IPS-15b (cell line): ENCODE measurements around the gene MID1IP1.

Experiments used
- H3K27me3 ChIP-seq: one replicate; pipeline ENCODE4 v1.6.1; 2013; ENCODE audit warnings: low read length; ENCODE audit not compliant: control insufficient read depth, insufficient read depth
- H3K36me3 ChIP-seq: one replicate; pipeline ENCODE4 v1.6.1; 2013; ENCODE audit warnings: low read length; ENCODE audit not compliant: control insufficient read depth, insufficient read depth
- H3K4me1 ChIP-seq: one replicate; pipeline ENCODE4 v1.6.1; 2013; ENCODE audit warnings: mild to moderate bottlenecking, low read length; ENCODE audit not compliant: control insufficient read depth, insufficient read depth
- H3K4me3 ChIP-seq: one replicate; pipeline ENCODE4 v1.5.1; 2013; ENCODE audit warnings: low read depth, low read length
- H3K9ac ChIP-seq: one replicate; pipeline ENCODE4 v1.6.1; 2013; ENCODE audit warnings: low read depth, mild to moderate bottlenecking, low read length
- H3K9me3 ChIP-seq: one replicate; pipeline ENCODE4 v1.6.1; 2013; ENCODE audit warnings: mild to moderate bottlenecking, low read length; ENCODE audit not compliant: control insufficient read depth, insufficient read depth

MID1IP1 gene

GRCh38 chrX:38819709-38820108 is 18.4 kb downstream of the MID1IP1 start:
- Histone ChIP-seq H3K4me3 (no peak overlapping the region), H3K9me3 (peaks cover 3% of the 10 kb centered on the region), H3K27me3 (no peaks in the 10 kb centered on the region), H3K9ac (no peak overlapping the region), H3K36me3 (no peaks in the 10 kb centered on the region), H3K4me1 (no peaks in the 10 kb centered on the region)

GRCh38 chrX:38820751-38821150 is 19.5 kb downstream of the MID1IP1 start:
- no peaks in the 10 kb centered on the region for H3K36me3 ChIP-seq
- H3K9me3 ChIP-seq = peaks cover 3% of the 10 kb centered on the region
- no peaks in the 10 kb centered on the region for H3K27me3 ChIP-seq
- no peak overlapping the region for H3K4me3 ChIP-seq
- no peaks in the 10 kb centered on the region for H3K4me1 ChIP-seq
- H3K9ac ChIP-seq = no peak overlapping the region

- no peak overlapping the region for H3K9ac ChIP-seq
- H3K4me1 ChIP-seq = no peaks in the 10 kb centered on the region
- peaks cover 3% of the 10 kb centered on the region for H3K9me3 ChIP-seq
- H3K4me3 ChIP-seq = no peak overlapping the region
- no peaks in the 10 kb centered on the region for H3K27me3 ChIP-seq
- no peaks in the 10 kb centered on the region for H3K36me3 ChIP-seq
Measured at GRCh38 chrX:38824176-38824575, 22.9 kb downstream of the MID1IP1 start.

GRCh38 chrX:38831949-38832348 is 30.7 kb downstream of the MID1IP1 start:
- Histone ChIP-seq H3K36me3 (no peaks in the 10 kb centered on the region), H3K9me3 (no peaks in the 10 kb centered on the region), H3K4me3 (no peak overlapping the region), H3K27me3 (no peaks in the 10 kb centered on the region), H3K4me1 (no peaks in the 10 kb centered on the region), H3K9ac (no peak overlapping the region)

GRCh38 chrX:38837389-38837788 is 36.1 kb downstream of the MID1IP1 start:
- H3K4me3 ChIP-seq = no peak overlapping the region
- no peaks in the 10 kb centered on the region for H3K27me3 ChIP-seq
- H3K36me3 ChIP-seq = no peaks in the 10 kb centered on the region
- H3K4me1 ChIP-seq = no peaks in the 10 kb centered on the region
- no peaks in the 10 kb centered on the region for H3K9me3 ChIP-seq
- no peak overlapping the region for H3K9ac ChIP-seq

GRCh38 chrX:38839277-38839676 is 38.0 kb downstream of the MID1IP1 start:
- Histone ChIP-seq H3K27me3 (no peaks in the 10 kb centered on the region), H3K36me3 (no peaks in the 10 kb centered on the region), H3K4me3 (no peak overlapping the region), H3K9ac (no peak overlapping the region), H3K9me3 (no peaks in the 10 kb centered on the region), H3K4me1 (no peaks in the 10 kb centered on the region)

GRCh38 chrX:38839944-38840343 is 38.7 kb downstream of the MID1IP1 start:
- Histone ChIP-seq H3K9ac (no peak overlapping the region), H3K36me3 (no peaks in the 10 kb centered on the region), H3K9me3 (no peaks in the 10 kb centered on the region), H3K4me3 (no peak overlapping the region), H3K27me3 (no peaks in the 10 kb centered on the region), H3K4me1 (no peaks in the 10 kb centered on the region)

GRCh38 chrX:38841750-38842149 is 40.5 kb downstream of the MID1IP1 start:
- no peak overlapping the region for H3K9ac ChIP-seq
- H3K4me1 ChIP-seq = no peaks in the 10 kb centered on the region
- no peak overlapping the region for H3K4me3 ChIP-seq
- no peaks in the 10 kb centered on the region for H3K9me3 ChIP-seq
- no peaks in the 10 kb centered on the region for H3K36me3 ChIP-seq
- no peaks in the 10 kb centered on the region for H3K27me3 ChIP-seq

- H3K4me1 ChIP-seq = no peaks in the 10 kb centered on the region
- H3K9me3 ChIP-seq = no peaks in the 10 kb centered on the region
- H3K27me3 ChIP-seq = no peaks in the 10 kb centered on the region
- no peak overlapping the region for H3K4me3 ChIP-seq
- H3K9ac ChIP-seq = no peak overlapping the region
- no peaks in the 10 kb centered on the region for H3K36me3 ChIP-seq
Measured at GRCh38 chrX:38845426-38845825, 44.2 kb downstream of the MID1IP1 start.

GRCh38 chrX:38847206-38847902 is 46.1 kb downstream of the MID1IP1 start:
- H3K4me1 ChIP-seq = no peaks in the 10 kb centered on the region
- no peaks in the 10 kb centered on the region for H3K9me3 ChIP-seq
- no peak overlapping the region for H3K4me3 ChIP-seq
- no peaks in the 10 kb centered on the region for H3K27me3 ChIP-seq
- H3K36me3 ChIP-seq = no peaks in the 10 kb centered on the region
- H3K9ac ChIP-seq = no peak overlapping the region

- Histone ChIP-seq H3K27me3 (no peaks in the 10 kb centered on the region), H3K9me3 (no peaks in the 10 kb centered on the region), H3K9ac (no peak overlapping the region), H3K4me3 (no peak overlapping the region), H3K36me3 (no peaks in the 10 kb centered on the region), H3K4me1 (no peaks in the 10 kb centered on the region)
Measured at GRCh38 chrX:38847903-38848230, 46.6 kb downstream of the MID1IP1 start.

- Histone ChIP-seq H3K4me1 (no peaks in the 10 kb centered on the region), H3K9ac (no peak overlapping the region), H3K4me3 (no peak overlapping the region), H3K36me3 (no peaks in the 10 kb centered on the region), H3K27me3 (no peaks in the 10 kb centered on the region), H3K9me3 (no peaks in the 10 kb centered on the region)
Measured at GRCh38 chrX:38848671-38849455, 47.6 kb downstream of the MID1IP1 start.
